GM18502 (cell line): ENCODE measurements around the gene RMDN3.

Experiments
- ATAC-seq: cut with Tn5 transposase; IDR thresholded peaks from one replicate; pipeline ENCODE4 v1.9.1; 2021; ENCODE audit warnings: mild to moderate bottlenecking; ENCODE audit not compliant: unreplicated experiment, poor library complexity

The RMDN3 gene

GRCh38 chr15:40697916-40698315 is 57.1 kb downstream of the RMDN3 start:
- no peak for ATAC-seq

- ATAC-seq = no peak
These were observed 58.8 kb downstream of the RMDN3 start for GRCh38 chr15:40696228-40696627.

- no peak for ATAC-seq
These were observed 59.6 kb downstream of the RMDN3 start for GRCh38 chr15:40695469-40695890.

- peak; percentile 86 for ATAC-seq
These were observed 60.2 kb downstream of the RMDN3 start, which contains the start of gene RAD51 for GRCh38 chr15:40694688-40695468. RAD51 (plus strand) TSS chr15:40695174; CDS start chr15:40698759, 3,585 bp downstream.

- peak; percentile 4 for ATAC-seq
These were observed 61.0 kb downstream of the RMDN3 start for GRCh38 chr15:40693904-40694687.

- no peak for ATAC-seq
These were observed 63.3 kb downstream of the RMDN3 start for GRCh38 chr15:40691737-40692136.

- no peak for ATAC-seq
These were observed 65.9 kb downstream of the RMDN3 start for GRCh38 chr15:40688932-40689799.
